SHP77 treated with DMSO at 0.1 percent for 48 hours (cell line): ENCODE data around the gene CCDC106.

Experiments used
- DNase-seq: peaks from one replicate; lab custom pipeline; 2025; lab: John Stamatoyannopoulos, UW

The CCDC106 gene

DNA sequence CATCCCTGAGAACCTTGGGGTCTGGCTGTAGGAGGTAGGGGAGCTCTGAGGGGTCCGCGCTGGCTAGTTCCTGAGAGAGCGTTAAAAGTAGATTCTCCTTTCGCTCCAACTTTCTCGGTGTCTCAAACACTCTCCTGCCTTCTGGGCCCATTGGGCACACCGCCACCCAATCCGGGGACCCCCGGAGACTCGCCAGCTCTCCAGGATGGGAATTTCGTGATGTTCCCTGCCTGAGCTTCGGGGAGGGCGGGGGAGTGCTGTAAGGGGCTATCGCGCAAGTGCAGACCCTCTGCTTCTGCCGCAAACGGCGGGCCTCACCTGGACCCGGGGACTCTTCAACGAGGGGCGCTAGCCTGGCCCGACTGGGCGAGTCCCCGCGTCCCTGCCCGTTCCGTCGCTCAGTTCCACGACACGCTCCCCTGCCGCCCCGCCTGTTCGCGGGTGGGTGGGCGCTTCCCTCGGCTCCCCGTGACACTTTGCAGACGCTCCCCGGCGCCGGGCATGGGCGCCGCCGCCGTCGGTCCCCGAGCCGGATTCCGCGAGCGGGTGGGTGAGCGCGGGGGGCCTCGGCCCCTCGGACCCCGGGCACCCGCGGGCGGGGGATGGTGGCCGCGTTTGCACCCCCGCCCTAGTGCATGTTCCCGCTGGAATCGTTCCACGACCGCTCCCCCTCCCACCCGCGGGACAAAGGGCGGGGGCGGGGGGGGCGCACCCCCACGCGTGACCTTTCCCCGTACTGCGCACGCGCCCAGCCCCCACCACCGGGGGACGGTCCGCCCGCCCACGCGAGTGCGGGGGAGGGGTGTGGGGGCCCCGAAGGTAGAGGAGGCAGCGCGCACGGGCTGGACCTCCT lies at the start of gene CCDC106:
Gene CCDC106 (plus strand): TSS at position 481 of the 853 bp plus-strand sequence. CDS start 835 bp downstream, outside the sequence.
- DNase-seq, result no peak

GRCh38 chr19:55598719-55599467 lies 49.1 kb upstream of the CCDC106 start:
- peak; percentile 93 for DNase-seq

DNA sequence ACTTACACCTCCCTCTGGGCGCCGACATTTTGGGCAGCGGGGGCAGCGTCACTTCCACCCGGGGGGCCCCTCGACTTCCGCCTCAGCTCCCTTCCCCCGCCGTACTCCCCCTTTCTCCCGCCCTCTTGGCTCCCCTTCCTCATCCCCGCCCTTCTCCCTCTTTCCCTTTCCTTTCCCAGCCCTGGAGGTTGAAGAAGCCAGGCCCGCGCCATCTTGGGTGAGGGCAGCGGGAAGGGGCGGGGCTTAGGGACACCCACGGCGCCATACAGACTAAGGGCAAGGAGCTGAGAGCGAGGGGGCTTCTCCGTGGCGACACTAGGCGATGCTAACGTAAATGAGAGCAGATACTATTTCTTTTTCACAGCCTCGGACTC lies 48.6 kb upstream of the CCDC106 start, which contains the start of gene FIZ1:
Gene FIZ1 (minus strand): TSS at position 50 of the 374 bp plus-strand sequence. CDS start 1,652 bp downstream, outside the sequence.
- DNase-seq, result peak; percentile 89

- peak; percentile 88 for DNase-seq
Measured at GRCh38 chr19:55599842-55600661, 48.0 kb upstream of the CCDC106 start, which contains the start of gene ZNF524. Gene ZNF524 (plus strand): TSS chr19:55600288. CDS start chr19:55602113, 1,825 bp downstream.

DNA sequence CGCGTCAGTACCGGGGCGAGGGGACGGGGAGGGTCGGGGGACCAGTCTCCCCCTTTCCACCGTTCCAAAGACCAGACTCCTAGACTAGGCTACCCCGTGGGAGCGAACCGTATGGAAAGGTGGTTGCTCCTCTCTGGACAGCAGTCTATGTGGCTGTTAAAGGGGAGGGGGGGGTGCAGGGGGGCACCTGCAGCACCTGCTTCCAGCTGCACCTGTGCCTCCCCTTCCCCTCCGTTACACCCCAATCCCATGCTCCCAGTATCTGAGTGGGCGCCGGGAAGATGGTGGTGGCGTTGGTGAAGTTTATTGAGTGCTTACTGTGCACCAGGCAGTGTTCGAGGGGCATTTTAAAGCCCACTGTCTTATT lies 47.4 kb upstream of the CCDC106 start:
- no peak for DNase-seq

DNA sequence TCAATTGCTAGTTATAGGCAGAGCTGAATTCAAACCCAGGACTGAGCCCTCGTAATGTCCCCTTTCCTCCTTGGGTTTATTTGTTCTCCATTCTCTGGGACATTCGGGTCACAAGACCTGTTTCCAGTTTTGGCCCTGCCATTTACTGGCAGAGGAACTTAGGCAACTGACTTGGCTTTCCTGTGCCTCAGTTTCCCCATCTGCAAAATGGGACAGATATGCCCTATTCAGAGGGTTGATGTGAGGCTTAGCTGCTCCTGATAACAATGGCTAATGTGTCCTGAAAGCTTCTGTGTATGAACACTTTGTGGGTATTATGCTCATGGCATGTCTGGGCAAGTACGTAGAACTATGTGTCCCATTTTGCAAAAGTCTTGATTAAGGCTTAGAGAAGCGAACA lies 46.9 kb upstream of the CCDC106 start:
- no peak for DNase-seq

DNA sequence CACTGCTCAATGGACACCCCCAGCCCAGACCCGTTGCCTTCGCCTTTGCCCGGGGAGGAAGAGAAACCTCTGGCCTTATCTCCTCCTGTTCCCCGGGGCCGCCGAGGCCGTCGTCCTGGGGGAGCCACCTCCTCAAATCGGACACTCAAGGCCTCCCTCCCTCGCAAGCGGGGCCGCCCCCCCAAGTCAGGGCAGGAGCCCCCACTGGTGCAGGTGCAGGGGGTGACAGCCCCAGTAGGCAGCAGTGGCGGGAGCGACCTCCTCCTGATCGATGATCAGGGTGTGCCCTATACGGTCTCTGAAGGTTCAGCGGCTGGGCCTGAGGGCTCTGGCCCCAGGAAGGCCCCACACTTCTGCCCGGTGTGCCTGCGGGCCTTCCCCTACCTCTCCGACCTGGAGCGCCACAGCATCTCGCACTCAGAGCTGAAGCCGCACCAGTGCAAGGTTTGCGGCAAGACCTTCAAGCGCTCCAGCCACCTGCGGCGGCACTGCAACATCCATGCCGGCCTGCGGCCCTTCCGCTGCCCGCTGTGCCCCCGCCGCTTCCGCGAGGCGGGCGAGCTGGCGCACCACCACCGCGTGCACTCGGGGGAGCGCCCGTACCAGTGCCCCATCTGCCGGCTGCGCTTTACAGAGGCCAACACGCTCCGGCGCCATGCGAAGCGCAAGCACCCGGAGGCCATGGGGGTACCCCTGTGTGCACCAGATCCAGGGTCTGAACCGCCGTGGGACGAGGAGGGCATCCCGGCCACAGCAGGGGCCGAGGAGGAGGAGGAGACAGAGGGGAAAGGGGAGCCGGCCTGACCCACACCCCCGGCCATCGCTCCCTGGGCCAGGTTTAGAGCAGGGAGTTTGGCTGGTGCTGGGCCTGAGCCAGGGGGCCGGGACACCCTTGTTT lies 45.7 kb upstream of the CCDC106 start:
- no peak for DNase-seq

- DNase-seq, result no peak
Measured at GRCh38 chr19:55603115-55603514, 44.9 kb upstream of the CCDC106 start.

DNA sequence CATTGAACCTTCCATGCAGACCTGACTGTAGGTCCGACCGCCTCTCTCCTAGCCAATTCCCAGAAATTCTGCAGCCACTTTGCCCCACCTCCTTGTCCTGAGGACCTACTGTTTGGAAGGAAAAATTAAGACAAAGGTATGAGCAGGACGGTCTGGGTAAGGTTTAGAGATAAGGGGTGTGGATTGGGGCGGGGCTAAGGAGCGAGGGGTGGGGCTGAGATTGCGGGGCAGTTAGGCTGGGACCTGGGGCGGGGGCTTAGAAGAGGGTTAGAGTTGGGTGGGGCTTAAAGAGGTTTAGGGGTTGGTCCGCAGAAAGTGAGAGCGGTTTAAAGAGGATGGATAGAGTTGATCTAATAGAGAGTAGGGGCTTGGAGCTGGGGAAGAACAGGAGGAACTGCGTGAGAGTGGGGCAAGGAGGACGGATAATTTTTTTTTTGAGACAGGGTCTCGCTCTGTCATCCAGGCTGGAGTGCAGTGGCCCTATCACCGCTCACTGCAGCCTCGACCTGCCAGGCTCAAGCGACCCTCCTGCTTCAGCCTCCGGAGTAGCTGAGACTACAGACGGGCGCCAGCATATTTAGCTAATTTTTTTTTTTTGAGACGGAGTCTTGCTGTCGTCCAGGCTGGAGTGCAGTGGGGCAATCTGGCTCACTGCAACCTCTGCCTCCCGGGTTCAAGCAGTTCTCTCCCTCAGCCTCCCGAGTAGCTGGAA lies 44.3 kb upstream of the CCDC106 start:
- no peak for DNase-seq

DNA sequence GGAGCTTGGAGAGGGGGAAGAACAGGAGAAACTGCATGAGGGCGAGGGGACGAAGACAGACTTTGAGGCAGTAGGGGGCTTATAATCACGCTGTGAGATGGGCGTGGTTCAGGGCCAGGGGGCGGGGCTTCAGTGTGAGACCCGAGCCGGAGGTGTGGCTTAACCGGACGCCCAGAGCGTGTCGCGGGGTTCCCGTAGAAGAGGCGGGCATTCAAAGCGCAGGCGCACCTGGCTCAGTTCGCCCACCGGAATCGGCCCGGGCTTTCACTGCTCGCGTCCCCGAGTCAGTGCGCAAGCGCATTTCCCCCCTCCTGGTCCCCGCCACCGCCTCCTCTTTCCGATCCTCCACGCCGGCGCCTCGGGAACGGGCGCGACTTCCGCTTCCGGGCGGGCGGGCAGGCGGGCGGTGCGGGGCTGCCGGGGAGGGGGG lies 42.8 kb upstream of the CCDC106 start:
- peak; percentile 90 for DNase-seq

- DNase-seq, result peak; percentile 26
Measured at GRCh38 chr19:55605637-55606470, 42.2 kb upstream of the CCDC106 start, which contains the start of gene ZNF865. Gene ZNF865 (plus strand): TSS chr19:55605647. CDS start chr19:55613619, 7,972 bp downstream.

- DNase-seq, result no peak
Measured at GRCh38 chr19:55606471-55606787, 41.6 kb upstream of the CCDC106 start.

DNA sequence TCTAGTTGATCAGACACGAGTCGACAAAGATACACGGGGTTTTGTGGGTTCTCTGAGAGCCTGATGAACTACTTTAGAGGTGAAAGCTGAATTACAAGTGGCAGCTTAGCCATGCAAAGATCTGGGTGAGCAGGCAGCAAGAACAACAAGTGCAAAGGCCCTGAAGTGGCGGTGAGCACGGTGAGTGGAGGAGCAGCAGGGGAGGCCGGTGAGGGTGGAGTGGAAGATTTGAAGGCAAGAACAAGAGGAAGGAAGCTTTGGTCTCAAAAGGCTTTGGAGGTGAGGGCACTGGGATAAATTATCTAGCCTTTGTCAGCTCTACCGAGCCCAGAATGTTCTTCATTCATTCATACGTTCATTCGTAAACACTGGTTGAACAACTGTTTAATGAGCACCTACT lies 41.2 kb upstream of the CCDC106 start:
- no peak for DNase-seq

GRCh38 chr19:55609326-55609725 lies 38.7 kb upstream of the CCDC106 start:
- DNase-seq, result no peak

GRCh38 chr19:55611300-55611982 lies 36.6 kb upstream of the CCDC106 start:
- no peak for DNase-seq

DNA sequence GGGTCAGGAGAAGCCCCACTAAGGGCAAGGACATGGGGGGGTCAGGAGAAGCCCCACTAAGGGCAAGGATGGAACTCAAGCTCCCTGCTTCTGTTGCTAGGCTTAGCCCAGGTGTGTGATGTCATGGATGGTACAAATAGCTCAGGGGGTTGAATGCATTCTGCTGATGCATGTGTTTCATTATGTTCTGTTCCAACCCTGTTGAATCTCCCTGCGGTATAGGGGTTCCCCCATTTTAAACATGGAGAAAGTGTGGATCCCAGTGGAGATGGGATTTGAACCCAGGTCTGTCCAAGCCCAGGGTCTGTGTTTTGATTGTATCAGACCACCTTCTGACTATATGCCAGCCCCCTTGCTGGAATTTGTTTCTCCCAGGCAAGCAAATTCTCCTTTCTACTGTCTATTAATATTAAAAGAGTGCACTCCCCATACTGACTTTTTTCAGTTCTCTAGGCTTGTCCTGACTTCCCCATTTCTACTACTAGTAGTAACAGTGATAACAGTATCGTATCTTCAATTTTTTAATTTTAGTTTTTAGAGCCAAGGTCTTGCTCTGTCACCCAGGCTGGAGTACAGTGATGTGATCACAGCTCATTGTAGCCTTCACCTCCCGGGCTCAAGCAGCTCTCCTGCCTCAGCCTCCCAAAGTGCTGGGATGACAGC lies 35.9 kb upstream of the CCDC106 start:
- DNase-seq, result no peak

DNA sequence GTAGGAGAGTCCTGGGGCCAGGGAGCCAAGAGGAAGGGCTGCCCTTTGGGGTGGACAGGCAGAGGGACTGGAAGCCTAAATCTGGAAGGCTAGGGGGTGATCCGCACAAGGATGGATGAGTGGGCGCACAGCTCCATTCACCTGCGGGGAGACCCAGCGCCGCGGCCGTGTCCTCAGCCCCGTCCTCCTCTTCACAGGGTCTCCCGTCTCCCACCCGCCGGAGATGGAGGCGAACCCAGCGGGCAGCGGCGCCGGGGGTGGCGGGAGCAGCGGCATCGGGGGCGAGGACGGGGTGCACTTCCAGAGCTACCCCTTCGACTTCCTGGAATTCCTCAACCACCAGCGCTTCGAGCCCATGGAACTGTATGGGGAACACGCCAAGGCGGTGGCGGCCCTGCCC lies 34.6 kb upstream of the CCDC106 start:
- no peak for DNase-seq
